ENCODE results near the gene PRR5.

Gene PRR5

GRCh38 chr22:44693756-44694155 is 8.2 kb upstream of the PRR5 start:
- DNase-seq, result no peak

- DNase-seq, result peak; percentile 73 to 83 (median 80)
Observed at GRCh38 chr22:44697423-44698141, 4.4 kb upstream of the PRR5 start.

GRCh38 chr22:44698531-44699421 is 3.2 kb upstream of the PRR5 start:
- no peak for DNase-seq

GRCh38 chr22:44700456-44700855 is 1.5 kb upstream of the PRR5 start:
- DNase-seq, result no peak

- no peak for DNase-seq
Observed at GRCh38 chr22:44701187-44701790, 715 bp upstream of the PRR5 start.

GRCh38 chr22:44702479-44703198 is 635 bp downstream of the PRR5 start:
- DNase-seq, result peak in 1 of 4 experiments; percentile 27

GRCh38 chr22:44703255-44703870 is 1.4 kb downstream of the PRR5 start:
- no peak for DNase-seq

GRCh38 chr22:44704159-44705021 is 2.4 kb downstream of the PRR5 start:
- DNase-seq, result no peak

GRCh38 chr22:44705022-44705297 is 3.0 kb downstream of the PRR5 start:
- DNase-seq, result no peak

- no peak for DNase-seq
Observed at GRCh38 chr22:44706488-44706887, 4.5 kb downstream of the PRR5 start.

- no peak for DNase-seq
Observed at GRCh38 chr22:44707178-44707577, 5.2 kb downstream of the PRR5 start.

- no peak for DNase-seq
Observed at GRCh38 chr22:44707752-44708151, 5.7 kb downstream of the PRR5 start.

GRCh38 chr22:44709881-44710392 is 7.9 kb downstream of the PRR5 start:
- no peak for DNase-seq

- DNase-seq, result no peak
Observed at GRCh38 chr22:44710474-44711240, 8.7 kb downstream of the PRR5 start.

GRCh38 chr22:44711241-44711560 is 9.2 kb downstream of the PRR5 start:
- DNase-seq, result no peak

- no peak for DNase-seq
Observed at GRCh38 chr22:44711690-44712555, 9.9 kb downstream of the PRR5 start.

GRCh38 chr22:44712962-44713361 is 11.0 kb downstream of the PRR5 start:
- DNase-seq, result no peak

GRCh38 chr22:44714703-44715350 is 12.8 kb downstream of the PRR5 start:
- no peak for DNase-seq

- no peak for DNase-seq
Observed at GRCh38 chr22:44718418-44718817, 16.4 kb downstream of the PRR5 start.

Measured in activated naive CD4-positive, alpha-beta T cell (primary cell).